ENCODE results near the gene PADI3. TPM values are rescaled to one million over a fixed set of nuclear protein-coding genes. Genes with fewer than 3 reads are reported as not detected.

The PADI3 gene
- total and polyA plus RNA-seq, 3 donors from 2014 or later: 0.63 to 1.2 (median 0.80) TPM

DNA sequence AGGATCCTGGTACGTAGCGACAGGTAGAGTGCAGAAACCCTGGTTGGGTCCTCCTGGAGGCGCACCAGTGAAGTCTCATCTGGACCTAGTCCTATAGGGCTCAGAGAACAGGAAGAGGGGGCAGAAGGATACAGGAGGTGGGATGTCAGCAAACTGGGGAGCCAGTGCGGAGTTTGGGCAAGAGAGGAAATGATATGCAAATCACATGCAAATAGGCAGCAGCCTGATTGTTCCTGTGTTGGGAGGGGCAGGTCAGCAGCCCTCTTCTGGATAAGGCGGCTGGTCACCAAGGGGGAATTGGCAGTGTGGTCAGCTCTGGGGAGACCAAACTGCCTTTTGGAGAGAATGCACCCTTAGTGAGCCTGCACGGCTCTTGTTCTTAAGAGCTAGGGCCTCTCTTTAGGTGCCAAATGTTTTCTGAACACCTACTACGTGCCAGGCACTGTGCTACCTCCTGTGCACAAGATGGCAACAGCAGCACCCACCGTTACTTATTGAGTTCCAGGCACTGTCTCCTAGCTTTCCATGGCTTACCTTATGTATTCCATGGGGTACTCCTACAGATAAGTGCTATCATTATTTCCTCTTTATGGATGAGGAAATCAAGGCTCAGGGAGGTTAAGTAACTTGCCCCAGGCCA is 18.1 kb upstream of the PADI3 start:
- Histone ChIP-seq H3K9me3 (no peaks in the 10 kb centered on the region), H3K27ac (no peak overlapping the region), H3K27me3 (no peaks in the 10 kb centered on the region), H3K4me3 (no peak overlapping the region), H3K36me3 (ENCODE audit: low read depth, missing control alignments) (no peaks in the 10 kb centered on the region), H3K4me1 (no peaks in the 10 kb centered on the region)
- WGBS, 2 donors: 85 to 86% methylated on average over 8 of the region's 8 CpGs
- TF ChIP-seq POLR2A (IDR thresholded peaks at IDR 0.05): no peak
- TF ChIP-seq, protein P1, sequence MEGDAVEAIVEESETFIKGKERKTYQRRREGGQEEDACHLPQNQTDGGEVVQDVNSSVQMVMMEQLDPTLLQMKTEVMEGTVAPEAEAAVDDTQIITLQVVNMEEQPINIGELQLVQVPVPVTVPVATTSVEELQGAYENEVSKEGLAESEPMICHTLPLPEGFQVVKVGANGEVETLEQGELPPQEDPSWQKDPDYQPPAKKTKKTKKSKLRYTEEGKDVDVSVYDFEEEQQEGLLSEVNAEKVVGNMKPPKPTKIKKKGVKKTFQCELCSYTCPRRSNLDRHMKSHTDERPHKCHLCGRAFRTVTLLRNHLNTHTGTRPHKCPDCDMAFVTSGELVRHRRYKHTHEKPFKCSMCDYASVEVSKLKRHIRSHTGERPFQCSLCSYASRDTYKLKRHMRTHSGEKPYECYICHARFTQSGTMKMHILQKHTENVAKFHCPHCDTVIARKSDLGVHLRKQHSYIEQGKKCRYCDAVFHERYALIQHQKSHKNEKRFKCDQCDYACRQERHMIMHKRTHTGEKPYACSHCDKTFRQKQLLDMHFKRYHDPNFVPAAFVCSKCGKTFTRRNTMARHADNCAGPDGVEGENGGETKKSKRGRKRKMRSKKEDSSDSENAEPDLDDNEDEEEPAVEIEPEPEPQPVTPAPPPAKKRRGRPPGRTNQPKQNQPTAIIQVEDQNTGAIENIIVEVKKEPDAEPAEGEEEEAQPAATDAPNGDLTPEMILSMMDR (IDR thresholded peaks at IDR 0.05): no peak
- no peak for DNase-seq
- intact Hi-C loops (cut with DNase I; ENCODE audit: low total_unique reads): no loop called here

DNA sequence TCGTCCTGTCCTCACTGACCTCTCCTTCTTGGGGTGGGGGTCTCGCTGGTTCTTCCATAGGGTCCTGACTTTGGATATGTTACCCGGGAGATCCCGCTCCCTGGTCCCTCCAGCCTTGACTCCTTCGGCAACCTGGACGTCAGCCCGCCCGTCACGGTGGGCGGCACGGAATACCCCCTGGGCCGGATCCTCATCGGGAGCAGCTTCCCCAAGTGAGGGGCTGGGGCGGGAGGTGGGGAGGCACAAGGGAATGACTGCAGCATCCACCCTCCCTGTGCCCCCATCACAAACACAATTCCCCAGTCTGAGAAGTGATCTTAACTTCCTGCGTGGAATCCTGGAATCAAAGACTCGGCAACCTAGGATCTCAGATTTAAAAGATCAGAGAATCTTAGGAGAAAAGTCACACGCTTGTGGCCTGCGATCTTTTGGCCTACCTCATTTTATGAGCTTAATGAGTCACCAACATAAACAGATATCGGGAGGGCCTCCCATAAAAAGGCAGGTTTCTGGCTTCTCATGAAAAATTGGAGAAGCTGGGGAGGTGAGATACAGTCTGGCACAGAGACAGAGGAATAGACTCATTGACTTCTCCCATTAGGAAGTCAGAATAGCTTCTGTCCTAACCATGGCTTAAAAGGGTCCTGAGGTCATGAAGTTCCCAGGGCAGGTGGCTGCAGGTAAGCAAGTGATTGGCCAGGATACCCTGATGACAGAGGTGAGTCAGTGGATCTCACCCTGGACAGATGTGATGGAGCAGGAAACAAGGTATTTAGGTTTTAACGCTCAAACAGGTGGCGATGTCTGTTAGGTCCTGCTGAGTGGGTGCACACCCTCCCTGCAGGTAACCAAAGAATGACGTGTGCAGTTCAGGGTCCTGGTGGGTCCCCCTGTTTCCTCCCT is 15.9 kb upstream of the PADI3 start:
- intact Hi-C loops (cut with DNase I; ENCODE audit: low total_unique reads): no loop called here
- WGBS, 2 donors: 79 to 82% methylated on average over 19 to 22 of the region's 22 CpGs

DNA sequence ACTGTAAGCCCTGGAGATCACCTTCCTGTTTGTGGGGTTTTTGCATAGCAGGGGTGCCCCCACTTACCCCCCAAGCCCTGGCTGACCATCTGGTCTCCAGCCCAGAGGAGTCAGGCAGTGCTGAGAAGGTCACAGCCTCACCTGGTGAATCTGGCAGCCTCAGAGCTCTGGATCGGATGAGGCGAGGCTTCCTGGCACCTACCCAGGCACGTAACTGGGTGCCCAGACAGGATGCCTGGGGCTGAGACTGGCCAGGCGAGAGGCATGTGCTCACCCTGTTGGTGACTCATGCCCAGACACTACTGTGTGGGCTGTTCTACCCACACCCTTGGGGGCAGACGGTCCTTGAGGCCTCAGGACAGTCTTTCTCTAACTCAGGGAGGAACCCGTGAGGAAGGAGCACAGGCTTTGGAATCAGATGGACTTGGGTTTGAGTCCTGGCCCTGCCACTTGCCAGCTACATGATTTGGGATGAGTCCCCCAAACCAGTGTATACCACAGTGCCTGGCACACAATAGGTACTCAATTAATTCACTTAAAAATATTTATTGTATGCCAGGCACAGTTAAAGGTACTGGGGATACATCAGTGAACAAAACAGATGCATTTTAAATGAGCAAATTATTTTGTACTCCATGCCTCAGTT is 15.1 kb upstream of the PADI3 start:
- Histone ChIP-seq H3K27ac (no peak overlapping the region), H3K4me1 (no peaks in the 10 kb centered on the region), H3K36me3 (ENCODE audit: low read depth, missing control alignments) (no peaks in the 10 kb centered on the region), H3K9me3 (no peaks in the 10 kb centered on the region), H3K27me3 (no peaks in the 10 kb centered on the region), H3K4me3 (no peak overlapping the region)
- peak; percentile 25 for DNase-seq
- intact Hi-C loops (cut with DNase I; ENCODE audit: low total_unique reads): no loop called here
- WGBS, 2 donors: 41 to 57% methylated on average over 5 to 6 of the region's 6 CpGs
- TF ChIP-seq, protein P1 (IDR thresholded peaks at IDR 0.05): no peak
- no peak for TF ChIP-seq POLR2A (IDR thresholded peaks at IDR 0.05)

More for the DNA sequence above, 15.9 kb upstream of the PADI3 start:
- Histone ChIP-seq H3K36me3 (ENCODE audit: low read depth, missing control alignments) (no peaks in the 10 kb centered on the region), H3K9me3 (no peaks in the 10 kb centered on the region), H3K27ac (no peak overlapping the region), H3K4me3 (no peak overlapping the region), H3K4me1 (no peaks in the 10 kb centered on the region), H3K27me3 (no peaks in the 10 kb centered on the region)
- no peak for DNase-seq
- TF ChIP-seq, protein P1 (IDR thresholded peaks at IDR 0.05): no peak
- TF ChIP-seq POLR2A (IDR thresholded peaks at IDR 0.05): no peak

DNA sequence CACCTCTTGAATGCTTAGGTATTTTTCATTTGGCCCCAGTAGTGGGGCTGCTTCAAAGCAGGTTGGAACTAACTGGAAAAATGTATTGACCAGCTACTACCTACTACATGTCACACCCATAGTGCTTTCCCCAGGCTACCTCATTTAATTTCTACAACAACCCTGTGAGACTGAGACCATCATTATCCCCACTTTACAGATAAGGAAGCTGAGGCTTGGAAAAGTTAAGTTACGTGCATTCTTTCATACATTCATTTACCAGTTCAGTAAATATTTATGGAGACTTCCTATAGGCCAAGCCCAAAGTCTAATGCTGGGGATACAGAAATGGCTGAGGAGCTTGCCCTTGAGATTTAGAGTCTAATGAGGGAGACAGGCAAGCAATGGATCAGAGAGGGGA is 14.5 kb upstream of the PADI3 start:
- H3K27me3 ChIP-seq: no peaks in the 10 kb centered on the region
- no peaks in the 10 kb centered on the region for H3K9me3 ChIP-seq
- DNase-seq: no peak
- H3K36me3 ChIP-seq (ENCODE audit: low read depth, missing control alignments): no peaks in the 10 kb centered on the region
- no peak overlapping the region for H3K4me3 ChIP-seq
- no peaks in the 10 kb centered on the region for H3K4me1 ChIP-seq
- intact Hi-C loops (cut with DNase I; ENCODE audit: low total_unique reads): no loop called here
- no peak overlapping the region for H3K27ac ChIP-seq
- TF ChIP-seq, protein P1 (IDR thresholded peaks at IDR 0.05): no peak
- no peak for TF ChIP-seq POLR2A (IDR thresholded peaks at IDR 0.05)
- 94 to 100% methylated on average over 1 of the region's 1 CpG for WGBS, 2 donors
